Neuron (in vitro differentiated cells): ENCODE data around the gene RXYLT1.

Experiments
- H2AFZ ChIP-seq: one replicate; pipeline ENCODE4 v1.6.1; 2013; ENCODE audit warnings: low read depth, mild to moderate bottlenecking, inconsistent platforms, low read length, moderate library complexity
- H3K27me3 ChIP-seq: one replicate; pipeline ENCODE4 v1.6.1; 2013; ENCODE audit warnings: low read length; ENCODE audit not compliant: insufficient read depth
- H3K36me3 ChIP-seq: one replicate; pipeline ENCODE4 v1.6.1; 2013; ENCODE audit warnings: low read length; ENCODE audit not compliant: insufficient read depth
- H3K4me1 ChIP-seq: one replicate; pipeline ENCODE4 v1.6.1; 2013; ENCODE audit warnings: low read length; ENCODE audit not compliant: insufficient read depth
- H3K4me3 ChIP-seq: 2 replicates; pipeline ENCODE4 v1.5.1; 2013; ENCODE audit warnings: mild to moderate bottlenecking, low read length, moderate library complexity
- H3K9me3 ChIP-seq: one replicate; pipeline ENCODE4 v1.6.1; 2013; ENCODE audit warnings: low read length

The RXYLT1 gene

GRCh38 chr12:63811334-63811733 lies 31.6 kb downstream of the RXYLT1 start:
- no peak overlapping the region for H2AFZ ChIP-seq
- H3K36me3 ChIP-seq: peaks cover 7% of the 10 kb centered on the region
- H3K4me3 ChIP-seq: no peak overlapping the region
- H3K4me1 ChIP-seq: no peaks in the 10 kb centered on the region
- no peaks in the 10 kb centered on the region for H3K9me3 ChIP-seq
- H3K27me3 ChIP-seq: no peaks in the 10 kb centered on the region

GRCh38 chr12:63811755-63812154 lies 32.0 kb downstream of the RXYLT1 start:
- Histone ChIP-seq H3K27me3 (no peaks in the 10 kb centered on the region), H2AFZ (no peak overlapping the region), H3K9me3 (no peaks in the 10 kb centered on the region), H3K4me3 (no peak overlapping the region), H3K4me1 (no peaks in the 10 kb centered on the region), H3K36me3 (peaks cover 7% of the 10 kb centered on the region)

- Histone ChIP-seq H3K4me1 (no peaks in the 10 kb centered on the region), H2AFZ (no peak overlapping the region), H3K9me3 (peaks cover 5% of the 10 kb centered on the region), H3K4me3 (no peak overlapping the region), H3K27me3 (no peaks in the 10 kb centered on the region), H3K36me3 (no peaks in the 10 kb centered on the region)
Measured at GRCh38 chr12:63814146-63814772, 34.5 kb downstream of the RXYLT1 start.

GRCh38 chr12:63815482-63815852 lies 35.8 kb downstream of the RXYLT1 start:
- Histone ChIP-seq H2AFZ (no peak overlapping the region), H3K4me1 (no peaks in the 10 kb centered on the region), H3K4me3 (no peak overlapping the region), H3K27me3 (no peaks in the 10 kb centered on the region), H3K36me3 (no peaks in the 10 kb centered on the region), H3K9me3 (peaks cover 5% of the 10 kb centered on the region)

GRCh38 chr12:63816031-63816430 lies 36.3 kb downstream of the RXYLT1 start:
- H3K36me3 ChIP-seq: no peaks in the 10 kb centered on the region

GRCh38 chr12:63820427-63820826 lies 40.7 kb downstream of the RXYLT1 start:
- H3K36me3 ChIP-seq: no peaks in the 10 kb centered on the region
- no peaks in the 10 kb centered on the region for H3K4me1 ChIP-seq
- H3K9me3 ChIP-seq: peaks cover 5% of the 10 kb centered on the region
- H2AFZ ChIP-seq: no peak overlapping the region
- H3K27me3 ChIP-seq: no peaks in the 10 kb centered on the region
- no peak overlapping the region for H3K4me3 ChIP-seq

More at GRCh38 chr12:63816031-63816430, 36.3 kb downstream of the RXYLT1 start:
- Histone ChIP-seq H3K9me3 (peaks cover 5% of the 10 kb centered on the region), H3K27me3 (no peaks in the 10 kb centered on the region), H2AFZ (no peak overlapping the region), H3K4me3 (no peak overlapping the region), H3K4me1 (no peaks in the 10 kb centered on the region)

GRCh38 chr12:63821781-63822251 lies 42.1 kb downstream of the RXYLT1 start:
- no peaks in the 10 kb centered on the region for H3K36me3 ChIP-seq
- H3K9me3 ChIP-seq: peaks cover 5% of the 10 kb centered on the region
- H2AFZ ChIP-seq: no peak overlapping the region
- no peaks in the 10 kb centered on the region for H3K4me1 ChIP-seq
- no peaks in the 10 kb centered on the region for H3K27me3 ChIP-seq
- H3K4me3 ChIP-seq: no peak overlapping the region

GRCh38 chr12:63822352-63822751 lies 42.6 kb downstream of the RXYLT1 start:
- H3K36me3 ChIP-seq: no peaks in the 10 kb centered on the region
- H3K4me1 ChIP-seq: no peaks in the 10 kb centered on the region
- no peak overlapping the region for H2AFZ ChIP-seq
- no peaks in the 10 kb centered on the region for H3K27me3 ChIP-seq
- H3K9me3 ChIP-seq: peaks cover 5% of the 10 kb centered on the region
- H3K4me3 ChIP-seq: no peak overlapping the region

- H2AFZ ChIP-seq: no peak overlapping the region
- no peaks in the 10 kb centered on the region for H3K36me3 ChIP-seq
- H3K4me1 ChIP-seq: no peaks in the 10 kb centered on the region
- no peak overlapping the region for H3K4me3 ChIP-seq
- peaks cover 2% of the 10 kb centered on the region for H3K9me3 ChIP-seq
- no peaks in the 10 kb centered on the region for H3K27me3 ChIP-seq
Measured at GRCh38 chr12:63823040-63823439, 43.3 kb downstream of the RXYLT1 start.

GRCh38 chr12:63826006-63826585 lies 46.4 kb downstream of the RXYLT1 start:
- no peaks in the 10 kb centered on the region for H3K9me3 ChIP-seq
- no peaks in the 10 kb centered on the region for H3K36me3 ChIP-seq
- H3K4me1 ChIP-seq: no peaks in the 10 kb centered on the region
- H3K4me3 ChIP-seq: no peak overlapping the region
- H2AFZ ChIP-seq: no peak overlapping the region
- no peaks in the 10 kb centered on the region for H3K27me3 ChIP-seq

GRCh38 chr12:63828867-63829266 lies 49.2 kb downstream of the RXYLT1 start:
- Histone ChIP-seq H3K4me3 (no peak overlapping the region), H2AFZ (no peak overlapping the region), H3K27me3 (no peaks in the 10 kb centered on the region), H3K36me3 (no peaks in the 10 kb centered on the region), H3K4me1 (no peaks in the 10 kb centered on the region), H3K9me3 (no peaks in the 10 kb centered on the region)

- Histone ChIP-seq H2AFZ (peak overlapping the region; percentile 40), H3K4me1 (peaks cover 13% of the 10 kb centered on the region), H3K4me3 (no peak overlapping the region), H3K36me3 (no peaks in the 10 kb centered on the region), H3K9me3 (no peaks in the 10 kb centered on the region), H3K27me3 (no peaks in the 10 kb centered on the region)
Measured at GRCh38 chr12:63836046-63836445, 56.3 kb downstream of the RXYLT1 start.

- peak overlapping the region; percentile 40 for H2AFZ ChIP-seq
- no peaks in the 10 kb centered on the region for H3K27me3 ChIP-seq
- H3K9me3 ChIP-seq: no peaks in the 10 kb centered on the region
- H3K4me1 ChIP-seq: peaks cover 13% of the 10 kb centered on the region
- H3K36me3 ChIP-seq: no peaks in the 10 kb centered on the region
- no peak overlapping the region for H3K4me3 ChIP-seq
Measured at GRCh38 chr12:63836936-63837335, 57.2 kb downstream of the RXYLT1 start.

GRCh38 chr12:63838411-63838810 lies 58.7 kb downstream of the RXYLT1 start:
- Histone ChIP-seq H3K4me3 (no peak overlapping the region), H3K4me1 (peaks cover 15% of the 10 kb centered on the region), H3K9me3 (no peaks in the 10 kb centered on the region), H3K27me3 (no peaks in the 10 kb centered on the region), H3K36me3 (no peaks in the 10 kb centered on the region), H2AFZ (no peak overlapping the region)
